SU-DHL-6 (cell line): ENCODE data around the gene KRTAP20-3.

ENCODE experiments used
- EZH2phosphoT487 ChIP-seq: fragments of 200-600 bp; sonication (generic), shearing (Covaris generic); conservative IDR thresholded peaks from 2 replicates; pipeline ENCODE4 v1.6.1; 2018; ENCODE audit warnings: mild to moderate bottlenecking, antibody characterized with exemption, low read length, moderate library complexity, mixed read lengths
- TF ChIP-seq, protein P1 (sequence below): fragments of 200-600 bp; sonication (generic); IDR thresholded peaks from one replicate; pipeline ENCODE4 v1.5.1; 2017; ENCODE audit warnings: antibody characterized with exemption, mild to moderate bottlenecking, low read length, moderate library complexity; ENCODE audit not compliant: insufficient read depth, poor library complexity, severe bottlenecking

DNA sequence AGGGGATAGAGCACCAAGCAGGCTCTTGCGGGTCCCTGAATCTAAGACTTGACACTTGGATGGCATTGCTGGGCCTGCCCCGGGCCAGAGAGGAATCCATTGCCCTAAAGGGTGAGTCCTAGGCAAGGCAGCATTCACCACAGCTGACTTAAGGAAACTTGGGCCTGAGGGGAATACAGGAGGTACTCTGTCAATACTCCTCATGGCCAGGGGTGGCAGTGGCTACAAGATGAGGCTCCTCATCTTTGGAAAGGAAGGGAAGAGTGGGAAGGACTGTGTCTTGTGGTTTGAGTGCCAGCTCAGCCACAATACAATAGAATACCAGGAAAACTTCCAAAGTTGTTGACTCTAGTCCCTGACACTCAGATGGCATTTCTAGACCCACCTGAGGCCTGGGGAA is 36.7 kb upstream of the KRTAP20-3 start:
- TF ChIP-seq, protein P1, sequence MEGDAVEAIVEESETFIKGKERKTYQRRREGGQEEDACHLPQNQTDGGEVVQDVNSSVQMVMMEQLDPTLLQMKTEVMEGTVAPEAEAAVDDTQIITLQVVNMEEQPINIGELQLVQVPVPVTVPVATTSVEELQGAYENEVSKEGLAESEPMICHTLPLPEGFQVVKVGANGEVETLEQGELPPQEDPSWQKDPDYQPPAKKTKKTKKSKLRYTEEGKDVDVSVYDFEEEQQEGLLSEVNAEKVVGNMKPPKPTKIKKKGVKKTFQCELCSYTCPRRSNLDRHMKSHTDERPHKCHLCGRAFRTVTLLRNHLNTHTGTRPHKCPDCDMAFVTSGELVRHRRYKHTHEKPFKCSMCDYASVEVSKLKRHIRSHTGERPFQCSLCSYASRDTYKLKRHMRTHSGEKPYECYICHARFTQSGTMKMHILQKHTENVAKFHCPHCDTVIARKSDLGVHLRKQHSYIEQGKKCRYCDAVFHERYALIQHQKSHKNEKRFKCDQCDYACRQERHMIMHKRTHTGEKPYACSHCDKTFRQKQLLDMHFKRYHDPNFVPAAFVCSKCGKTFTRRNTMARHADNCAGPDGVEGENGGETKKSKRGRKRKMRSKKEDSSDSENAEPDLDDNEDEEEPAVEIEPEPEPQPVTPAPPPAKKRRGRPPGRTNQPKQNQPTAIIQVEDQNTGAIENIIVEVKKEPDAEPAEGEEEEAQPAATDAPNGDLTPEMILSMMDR: no peak
- no peak for TF ChIP-seq EZH2phosphoT487
